Choroid plexus epithelial cell (primary cell): ENCODE results near the gene RPS21.

ENCODE experiments used
- DNase-seq: peaks from one replicate; pipeline ENCODE4 v3.0.0-alpha.2; 2010; ENCODE audit warnings: low read depth
- H3K4me3 ChIP-seq: 2 replicates; pipeline ENCODE4 v1.5.1; 2011; ENCODE audit warnings: low read depth, mild to moderate bottlenecking, control low read depth, low read length, moderate library complexity
- TF ChIP-seq, protein P1 (sequence below): conservative IDR thresholded peaks from 2 replicates; pipeline ENCODE4 v1.5.1; 2011; ENCODE audit warnings: low read depth, mild to moderate bottlenecking, control low read depth, inconsistent platforms, low read length, moderate library complexity

The RPS21 gene

GRCh38 chr20:62381842-62382241, 5.1 kb upstream of the RPS21 start:
- TF ChIP-seq, protein P1, sequence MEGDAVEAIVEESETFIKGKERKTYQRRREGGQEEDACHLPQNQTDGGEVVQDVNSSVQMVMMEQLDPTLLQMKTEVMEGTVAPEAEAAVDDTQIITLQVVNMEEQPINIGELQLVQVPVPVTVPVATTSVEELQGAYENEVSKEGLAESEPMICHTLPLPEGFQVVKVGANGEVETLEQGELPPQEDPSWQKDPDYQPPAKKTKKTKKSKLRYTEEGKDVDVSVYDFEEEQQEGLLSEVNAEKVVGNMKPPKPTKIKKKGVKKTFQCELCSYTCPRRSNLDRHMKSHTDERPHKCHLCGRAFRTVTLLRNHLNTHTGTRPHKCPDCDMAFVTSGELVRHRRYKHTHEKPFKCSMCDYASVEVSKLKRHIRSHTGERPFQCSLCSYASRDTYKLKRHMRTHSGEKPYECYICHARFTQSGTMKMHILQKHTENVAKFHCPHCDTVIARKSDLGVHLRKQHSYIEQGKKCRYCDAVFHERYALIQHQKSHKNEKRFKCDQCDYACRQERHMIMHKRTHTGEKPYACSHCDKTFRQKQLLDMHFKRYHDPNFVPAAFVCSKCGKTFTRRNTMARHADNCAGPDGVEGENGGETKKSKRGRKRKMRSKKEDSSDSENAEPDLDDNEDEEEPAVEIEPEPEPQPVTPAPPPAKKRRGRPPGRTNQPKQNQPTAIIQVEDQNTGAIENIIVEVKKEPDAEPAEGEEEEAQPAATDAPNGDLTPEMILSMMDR: no peak
- no peak for DNase-seq
- no peak overlapping the region for H3K4me3 ChIP-seq

DNA sequence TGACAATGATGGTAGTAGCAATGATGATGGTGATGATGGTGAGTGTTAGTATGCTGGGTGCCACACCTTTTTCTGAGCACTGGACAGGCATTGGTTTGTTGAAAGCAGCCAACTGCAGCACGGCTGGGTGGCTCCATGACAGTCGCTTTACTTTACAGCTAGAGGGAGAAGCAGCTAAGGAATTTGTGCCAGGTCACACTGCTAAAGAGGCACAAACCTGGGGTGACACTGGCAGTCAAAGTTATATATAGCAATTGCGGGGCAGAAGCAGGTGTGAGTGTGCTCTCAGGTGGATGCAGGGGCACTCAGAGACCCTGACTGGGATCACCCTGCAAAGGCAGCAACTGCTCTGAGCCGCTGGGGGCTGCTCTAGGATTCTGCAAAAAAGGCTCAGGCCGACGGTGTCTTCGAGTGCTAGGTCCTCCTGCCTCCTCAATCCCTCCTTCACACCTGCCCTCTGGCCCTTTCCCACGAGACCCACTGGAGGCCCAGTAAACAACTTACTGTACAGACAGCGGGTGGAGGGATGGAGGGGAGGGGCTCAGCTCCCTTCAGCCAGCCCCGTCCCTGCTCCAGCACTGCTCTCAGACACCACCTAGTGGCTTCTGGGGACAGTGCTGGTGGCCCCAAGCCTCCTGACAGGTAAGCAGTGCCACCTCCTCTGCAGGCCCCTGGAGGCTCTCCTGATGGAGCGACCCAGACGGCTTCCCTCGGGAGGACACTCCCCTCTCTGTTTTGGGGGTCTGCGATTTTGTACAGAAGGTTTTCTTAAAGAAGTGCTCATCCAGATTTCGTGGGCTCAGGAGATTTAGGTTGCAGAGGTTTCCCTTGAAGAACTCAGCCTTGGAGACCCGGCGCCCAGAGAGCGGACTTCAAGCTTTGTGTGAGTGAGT, 4.4 kb upstream of the RPS21 start:
- DNase-seq: peak; percentile 85
- TF ChIP-seq, protein P1: peak; percentile 93
- H3K4me3 ChIP-seq: no peak overlapping the region

DNA sequence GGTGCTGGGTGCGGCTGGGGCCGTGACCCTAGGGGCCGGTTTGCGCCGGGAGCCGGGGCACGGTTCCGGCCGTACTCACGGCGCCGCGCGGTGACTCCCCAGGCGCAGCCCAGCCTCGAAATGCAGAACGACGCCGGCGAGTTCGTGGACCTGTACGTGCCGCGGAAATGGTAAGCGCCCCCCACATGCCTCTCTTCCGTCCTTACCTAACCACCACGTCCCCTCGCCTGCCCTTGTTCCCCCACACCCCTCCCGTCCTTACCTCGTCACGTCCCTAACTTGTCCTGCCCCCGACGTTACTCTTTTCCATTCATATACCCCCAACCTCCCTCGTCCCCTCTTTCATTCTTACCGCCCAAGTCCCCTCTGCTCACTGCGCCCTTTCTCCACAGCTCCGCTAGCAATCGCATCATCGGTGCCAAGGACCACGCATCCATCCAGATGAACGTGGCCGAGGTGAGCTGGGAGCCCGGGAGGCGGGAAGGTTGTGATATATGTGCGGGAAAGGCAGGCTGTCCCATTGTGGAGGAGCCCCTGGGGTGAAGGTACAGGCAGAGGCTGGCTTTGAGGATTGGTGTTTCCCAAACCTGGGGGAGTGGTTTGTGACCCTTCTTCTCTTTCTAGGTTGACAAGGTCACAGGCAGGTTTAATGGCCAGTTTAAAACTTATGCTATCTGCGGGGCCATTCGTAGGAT, 463 bp downstream of the RPS21 start:
- TF ChIP-seq, protein P1: no peak
- peak overlapping the region; percentile 79 for H3K4me3 ChIP-seq
- DNase-seq: no peak

GRCh38 chr20:62387933-62388635, 1.2 kb downstream of the RPS21 start:
- TF ChIP-seq, protein P1: no peak
- no peak for DNase-seq
- peak overlapping the region; percentile 79 for H3K4me3 ChIP-seq

- no peak for DNase-seq
- no peak overlapping the region for H3K4me3 ChIP-seq
- TF ChIP-seq, protein P1: no peak
Observed at GRCh38 chr20:62388839-62389600, 2.1 kb downstream of the RPS21 start.

DNA sequence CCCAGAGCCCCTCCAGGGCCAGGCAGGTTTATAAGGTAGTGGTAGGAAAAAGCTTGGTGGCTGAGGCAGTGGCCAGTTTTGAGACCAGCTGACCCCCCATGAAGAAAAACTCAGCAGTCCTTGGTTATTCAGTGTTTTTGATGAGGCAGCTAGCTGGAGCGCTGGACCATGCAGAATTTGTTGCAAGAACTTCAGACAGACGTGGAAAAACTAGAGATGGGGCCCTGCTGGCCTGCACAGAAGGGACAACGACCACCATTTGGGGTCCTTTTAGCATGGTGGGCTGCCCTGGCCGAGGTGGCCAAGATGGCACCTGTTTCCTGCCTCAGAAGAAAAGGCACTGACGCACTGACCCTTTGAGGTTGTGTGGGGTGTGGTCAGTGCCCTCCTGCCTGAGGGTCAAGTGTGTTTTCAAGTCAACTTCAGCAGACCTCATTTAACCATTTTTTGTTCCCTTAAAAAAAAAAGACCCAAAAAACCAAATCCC, 2.7 kb downstream of the RPS21 start:
- TF ChIP-seq, protein P1: no peak
- DNase-seq: no peak
- H3K4me3 ChIP-seq: no peak overlapping the region
